Measurements from ENCODE around the gene ACTR2. TPM values are rescaled to one million over a fixed set of nuclear protein-coding genes. Genes with fewer than 3 reads are reported as not detected.

Gene ACTR2
- total and polyA plus RNA-seq, 11 donors, result 28.2 to 216 (median 109) TPM

DNA sequence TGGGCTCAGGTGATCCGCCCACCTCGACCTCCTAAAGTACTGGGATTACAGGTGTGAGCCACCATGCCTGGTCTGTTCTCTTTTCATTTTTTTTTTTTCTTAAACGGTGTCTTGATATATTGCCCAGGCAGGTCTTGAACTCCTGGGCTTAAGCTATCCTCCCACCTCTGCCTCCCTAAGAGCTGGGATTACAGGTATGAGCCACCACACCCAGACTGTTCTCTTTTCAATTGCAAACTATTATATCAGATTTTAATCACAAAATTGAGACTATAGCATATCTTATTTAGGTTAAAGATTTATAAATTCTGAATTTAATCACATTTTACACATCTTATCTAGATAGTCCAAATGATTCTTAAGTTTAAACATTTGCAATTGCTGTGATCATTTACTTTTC is 15.5 kb upstream of the ACTR2 start:
- Histone ChIP-seq H3K9me3 (no peaks in the 10 kb centered on the region), H3K4me3 (no peak overlapping the region), H3K4me1 (no peaks in the 10 kb centered on the region), H3K36me3 (no peaks in the 10 kb centered on the region), H3K27me3 (no peaks in the 10 kb centered on the region), H3K27ac (no peak overlapping the region)
- no peak for DNase-seq
- intact Hi-C loops (cut with DNase I), result no loop called here
- 91 to 95% (median 93%) methylated on average over 3 of the region's 3 CpGs for WGBS, 4 donors
- no peak for ATAC-seq
- TF ChIP-seq POLR2A (IDR thresholded peaks at IDR 0.05), result no peak
- TF ChIP-seq, protein P1, sequence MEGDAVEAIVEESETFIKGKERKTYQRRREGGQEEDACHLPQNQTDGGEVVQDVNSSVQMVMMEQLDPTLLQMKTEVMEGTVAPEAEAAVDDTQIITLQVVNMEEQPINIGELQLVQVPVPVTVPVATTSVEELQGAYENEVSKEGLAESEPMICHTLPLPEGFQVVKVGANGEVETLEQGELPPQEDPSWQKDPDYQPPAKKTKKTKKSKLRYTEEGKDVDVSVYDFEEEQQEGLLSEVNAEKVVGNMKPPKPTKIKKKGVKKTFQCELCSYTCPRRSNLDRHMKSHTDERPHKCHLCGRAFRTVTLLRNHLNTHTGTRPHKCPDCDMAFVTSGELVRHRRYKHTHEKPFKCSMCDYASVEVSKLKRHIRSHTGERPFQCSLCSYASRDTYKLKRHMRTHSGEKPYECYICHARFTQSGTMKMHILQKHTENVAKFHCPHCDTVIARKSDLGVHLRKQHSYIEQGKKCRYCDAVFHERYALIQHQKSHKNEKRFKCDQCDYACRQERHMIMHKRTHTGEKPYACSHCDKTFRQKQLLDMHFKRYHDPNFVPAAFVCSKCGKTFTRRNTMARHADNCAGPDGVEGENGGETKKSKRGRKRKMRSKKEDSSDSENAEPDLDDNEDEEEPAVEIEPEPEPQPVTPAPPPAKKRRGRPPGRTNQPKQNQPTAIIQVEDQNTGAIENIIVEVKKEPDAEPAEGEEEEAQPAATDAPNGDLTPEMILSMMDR (IDR thresholded peaks at IDR 0.05), result no peak

DNA sequence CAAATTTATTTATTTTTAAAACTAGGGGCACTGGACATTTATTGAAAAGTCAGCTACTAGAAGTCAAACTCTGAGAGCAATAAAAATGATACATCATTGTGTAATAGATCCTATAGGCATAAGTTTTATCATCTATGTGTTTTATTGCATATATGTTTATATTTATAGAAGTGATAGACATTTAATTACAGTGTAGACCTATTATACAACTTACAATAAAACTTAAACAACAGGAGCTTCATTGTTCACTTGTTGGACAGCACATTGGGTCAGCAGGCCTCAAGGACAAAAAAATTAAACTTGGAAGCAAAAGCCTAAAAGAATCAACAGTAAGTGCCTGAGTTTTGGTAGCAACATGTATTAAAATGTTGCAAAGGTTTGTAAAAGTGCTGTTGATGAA is 15.0 kb upstream of the ACTR2 start:
- TF ChIP-seq, protein P1 (IDR thresholded peaks at IDR 0.05), result no peak
- no peak for TF ChIP-seq POLR2A (IDR thresholded peaks at IDR 0.05)
- ATAC-seq (no peak), DNase-seq (no peak)
- Histone ChIP-seq H3K27me3 (no peaks in the 10 kb centered on the region), H3K9me3 (no peaks in the 10 kb centered on the region), H3K27ac (no peak overlapping the region), H3K4me3 (no peak overlapping the region), H3K36me3 (no peaks in the 10 kb centered on the region), H3K4me1 (no peaks in the 10 kb centered on the region)
- intact Hi-C loops (cut with DNase I), result no loop called here

DNA sequence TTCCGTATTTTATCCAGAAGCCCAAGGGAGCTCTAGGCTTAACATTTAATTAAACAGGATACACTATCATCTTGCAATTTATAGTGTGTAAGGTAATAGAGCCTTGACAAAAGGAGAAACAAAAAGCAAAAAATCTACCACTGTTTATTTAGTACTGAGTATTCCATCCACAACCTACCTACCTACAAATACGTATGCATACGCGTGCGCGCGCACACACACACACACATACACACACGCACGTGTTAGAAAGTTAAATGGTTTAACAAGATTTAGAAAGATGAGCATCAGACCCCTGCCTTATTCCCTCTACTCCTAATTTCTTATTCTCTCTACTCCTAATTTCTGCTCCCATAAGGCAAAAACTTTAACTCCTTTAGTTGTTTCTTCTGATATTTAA is 14.6 kb upstream of the ACTR2 start:
- 92 to 98% (median 96%) methylated on average over 9 of the region's 9 CpGs for WGBS, 4 donors
- TF ChIP-seq, protein P1 (IDR thresholded peaks at IDR 0.05), result no peak
- TF ChIP-seq POLR2A (IDR thresholded peaks at IDR 0.05), result no peak
- ATAC-seq, result no peak

DNA sequence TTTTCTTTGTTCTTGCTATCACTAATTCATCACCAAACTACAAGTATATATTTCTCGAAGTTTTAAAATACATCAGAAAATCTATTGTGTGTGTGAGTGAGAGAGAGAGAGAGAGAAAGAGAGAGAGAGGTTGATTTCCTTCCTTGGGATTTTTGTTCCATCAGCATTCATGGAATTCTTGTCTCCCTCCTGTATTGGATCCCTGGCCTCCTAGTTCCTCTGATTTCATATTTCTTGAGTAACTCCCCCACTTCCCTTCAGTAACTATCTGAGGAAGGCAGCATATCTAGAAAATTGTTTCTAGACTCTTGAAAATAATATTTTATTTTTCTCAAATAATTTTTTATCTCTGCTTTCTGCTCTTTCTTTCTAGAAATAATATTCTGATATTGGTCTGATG is 13.3 kb upstream of the ACTR2 start:
- DNase-seq (no peak), ATAC-seq (no peak)
- Histone ChIP-seq H3K36me3 (peaks cover 0 to 4% (median 0%) of the 10 kb centered on the region in 9 donors), H3K27me3 (no peaks in the 10 kb centered on the region), H3K4me3 (no peak overlapping the region), H3K9me3 (no peaks in the 10 kb centered on the region), H3K27ac (no peak overlapping the region), H3K4me1 (no peaks in the 10 kb centered on the region)
- 64 to 77% (median 73%) methylated on average over 1 of the region's 1 CpG for WGBS, 4 donors
- TF ChIP-seq, protein P1 (IDR thresholded peaks at IDR 0.05), result no peak
- TF ChIP-seq POLR2A (IDR thresholded peaks at IDR 0.05), result no peak
- intact Hi-C loops (cut with DNase I), result no loop called here

More for the DNA sequence above, 14.6 kb upstream of the ACTR2 start:
- Histone ChIP-seq H3K27ac (no peak overlapping the region), H3K27me3 (no peaks in the 10 kb centered on the region), H3K9me3 (no peaks in the 10 kb centered on the region), H3K4me3 (no peak overlapping the region), H3K4me1 (no peaks in the 10 kb centered on the region), H3K36me3 (no peaks in the 10 kb centered on the region)
- intact Hi-C loops (cut with DNase I), result no loop called here
- DNase-seq, result no peak
